ENCODE results near the gene RBM14. TPM values are rescaled to one million over a fixed set of nuclear protein-coding genes. Genes with fewer than 3 reads are reported as not detected.
"Not testable (repeated sequence)": the region's sequence is repeated elsewhere in the genome, so short reads cannot be mapped to it uniquely, and the experiment has no call there.

RBM14 gene
- 94.0 and 95.6 TPM in 2 replicates for total RNA-seq (2014; rRNA removed; shearing (Covaris generic))

- peak; percentile 100 for DNase-seq (ENCODE audit: low spot score)
Measured at GRCh38 chr11:66616379-66617154, at the start of gene RBM14. RBM14 (plus strand) TSS chr11:66616630; CDS start chr11:66616721, 91 bp downstream.

- DNase-seq (ENCODE audit: low spot score): no peak
Measured at GRCh38 chr11:66567787-66568123, 48.7 kb upstream of the RBM14 start.

GRCh38 chr11:66568124-66568916 is 48.1 kb upstream of the RBM14 start, which contains the start of gene CTSF:
CTSF (minus strand) TSS chr11:66568606; CDS start chr11:66568486, 120 bp downstream.
- no peak for DNase-seq (ENCODE audit: low spot score)

GRCh38 chr11:66569076-66569475 is 47.4 kb upstream of the RBM14 start:
- DNase-seq (ENCODE audit: low spot score): no peak

GRCh38 chr11:66570079-66570849 is 46.2 kb upstream of the RBM14 start:
- DNase-seq (ENCODE audit: low spot score): no peak

GRCh38 chr11:66570850-66571180 is 45.6 kb upstream of the RBM14 start:
- no peak for DNase-seq (ENCODE audit: low spot score)

- DNase-seq (ENCODE audit: low spot score): peak; percentile 83
Measured at GRCh38 chr11:66579017-66579606, 37.3 kb upstream of the RBM14 start.

GRCh38 chr11:66580803-66581202 is 35.6 kb upstream of the RBM14 start:
- no peak for DNase-seq (ENCODE audit: low spot score)

- no peak for DNase-seq (ENCODE audit: low spot score)
Measured at GRCh38 chr11:66581261-66581660, 35.2 kb upstream of the RBM14 start.

GRCh38 chr11:66582565-66583147 is 33.8 kb upstream of the RBM14 start:
- not testable (repeated sequence) for DNase-seq (ENCODE audit: low spot score)

GRCh38 chr11:66585447-66585846 is 31.0 kb upstream of the RBM14 start:
- DNase-seq (ENCODE audit: low spot score): not testable (repeated sequence)

GRCh38 chr11:66586136-66586535 is 30.3 kb upstream of the RBM14 start:
- no peak for DNase-seq (ENCODE audit: low spot score)

GRCh38 chr11:66589315-66589714 is 27.1 kb upstream of the RBM14 start:
- not testable (repeated sequence) for DNase-seq (ENCODE audit: low spot score)

- DNase-seq (ENCODE audit: low spot score): no peak
Measured at GRCh38 chr11:66589996-66590675, 26.3 kb upstream of the RBM14 start.

GRCh38 chr11:66591175-66591574 is 25.3 kb upstream of the RBM14 start:
- DNase-seq (ENCODE audit: low spot score): no peak

GRCh38 chr11:66592457-66593302 is 23.8 kb upstream of the RBM14 start, which contains the start of the genes CCDC87 and CCS:
CCDC87 (minus strand) TSS chr11:66593063; CDS start chr11:66593015, 48 bp downstream.
CCS (plus strand) TSS chr11:66593185; CDS start chr11:66593262, 77 bp downstream.
- peak; percentile 99 for DNase-seq (ENCODE audit: low spot score)

GRCh38 chr11:66593303-66593635 is 23.2 kb upstream of the RBM14 start:
- DNase-seq (ENCODE audit: low spot score): no peak

GRCh38 chr11:66593650-66594049 is 22.8 kb upstream of the RBM14 start:
- DNase-seq (ENCODE audit: low spot score): no peak

GRCh38 chr11:66595245-66595904 is 21.1 kb upstream of the RBM14 start:
- peak; percentile 45 for DNase-seq (ENCODE audit: low spot score)

Measured in HT-29 (cell line).